Hepatocyte (in vitro differentiated cells): ENCODE results near the gene VWC2.

Experiments used
- EZH2 ChIP-seq: fragments of 200-600 bp; sonication (generic); IDR thresholded peaks from 2 replicates; pipeline ENCODE4 v1.6.1; 2016; ENCODE audit warnings: antibody characterized with exemption, mild to moderate bottlenecking, borderline replicate concordance
- TF ChIP-seq, protein P1 (sequence below): fragments of 200-600 bp; sonication (generic); IDR thresholded peaks from 2 replicates; pipeline ENCODE4 v1.5.1; 2016; ENCODE audit warnings: antibody characterized with exemption, mild to moderate bottlenecking; ENCODE audit not compliant: poor library complexity

DNA sequence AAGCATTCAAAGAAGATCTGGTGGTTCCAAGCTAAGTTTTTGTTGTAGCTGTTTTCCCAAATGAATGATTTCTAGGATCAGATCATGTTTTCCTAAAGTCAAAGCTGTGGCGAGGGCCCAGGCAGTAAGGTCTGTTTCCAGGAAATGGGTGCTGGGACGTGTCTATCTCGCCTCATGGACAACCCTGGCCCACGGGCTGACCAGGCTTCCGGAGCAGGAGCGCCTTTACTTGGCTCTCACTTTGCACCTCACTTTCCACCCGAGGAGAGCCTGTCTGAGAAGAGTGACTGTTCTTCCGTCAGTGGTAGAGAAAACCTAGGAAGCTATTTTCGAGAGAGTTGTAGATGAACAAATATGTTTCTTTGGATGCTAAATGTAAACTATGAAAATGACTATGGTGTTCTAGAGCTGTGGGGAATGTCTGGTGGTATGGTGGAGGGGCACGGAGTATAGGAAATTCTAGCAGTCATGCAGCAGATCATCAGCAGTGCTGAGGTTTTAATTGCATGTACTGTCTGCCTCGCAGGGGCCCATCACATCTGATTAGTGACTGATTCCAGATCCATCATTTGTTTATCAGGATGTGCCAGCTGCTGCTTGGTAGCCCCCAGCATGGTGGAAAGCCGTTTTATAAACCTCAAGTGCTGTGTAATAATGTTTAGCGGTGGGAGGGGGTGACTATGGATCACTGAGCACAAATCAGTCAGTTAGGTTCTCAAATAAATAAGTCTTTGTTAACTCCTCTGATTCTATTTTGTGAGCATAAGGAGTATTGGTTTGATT is 66.6 kb downstream of the VWC2 start:
- TF ChIP-seq, protein P1, sequence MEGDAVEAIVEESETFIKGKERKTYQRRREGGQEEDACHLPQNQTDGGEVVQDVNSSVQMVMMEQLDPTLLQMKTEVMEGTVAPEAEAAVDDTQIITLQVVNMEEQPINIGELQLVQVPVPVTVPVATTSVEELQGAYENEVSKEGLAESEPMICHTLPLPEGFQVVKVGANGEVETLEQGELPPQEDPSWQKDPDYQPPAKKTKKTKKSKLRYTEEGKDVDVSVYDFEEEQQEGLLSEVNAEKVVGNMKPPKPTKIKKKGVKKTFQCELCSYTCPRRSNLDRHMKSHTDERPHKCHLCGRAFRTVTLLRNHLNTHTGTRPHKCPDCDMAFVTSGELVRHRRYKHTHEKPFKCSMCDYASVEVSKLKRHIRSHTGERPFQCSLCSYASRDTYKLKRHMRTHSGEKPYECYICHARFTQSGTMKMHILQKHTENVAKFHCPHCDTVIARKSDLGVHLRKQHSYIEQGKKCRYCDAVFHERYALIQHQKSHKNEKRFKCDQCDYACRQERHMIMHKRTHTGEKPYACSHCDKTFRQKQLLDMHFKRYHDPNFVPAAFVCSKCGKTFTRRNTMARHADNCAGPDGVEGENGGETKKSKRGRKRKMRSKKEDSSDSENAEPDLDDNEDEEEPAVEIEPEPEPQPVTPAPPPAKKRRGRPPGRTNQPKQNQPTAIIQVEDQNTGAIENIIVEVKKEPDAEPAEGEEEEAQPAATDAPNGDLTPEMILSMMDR, result no peak
- TF ChIP-seq EZH2, result no peak
